Esophagus squamous epithelium (tissue), 5 donors: ENCODE data around the gene NFATC2. TPM values are rescaled to one million over a fixed set of nuclear protein-coding genes. Genes with fewer than 3 reads are reported as not detected.
A peak's percentile ranks its signal among the peaks of the same experiment; 100 is the strongest.

Experiments
- DNase-seq: peaks from one replicate; lab custom pipeline; 2025; lab: John Stamatoyannopoulos, UW
- H3K27ac ChIP-seq, 4 donors: fragments of 200-600 bp; sonication (generic); one replicate each; pipeline ENCODE4 v1.5.1; 2016 to 2019; ENCODE audit warnings: mild to moderate bottlenecking in 1 of 4
- H3K27me3 ChIP-seq, 4 donors: fragments of 200-600 bp; sonication (generic); 1 replicate in 3 of 4; 2 replicates in 1 of 4; pipeline versions ENCODE4 v1.5.1 to v1.6.0; 2017 to 2021; ENCODE audit warnings: antibody characterized with exemption in 1 of 4
- H3K36me3 ChIP-seq, 3 donors: fragments of 200-600 bp; sonication (generic); one replicate each; pipeline ENCODE4 v1.5.1; 2016 to 2019
- H3K4me1 ChIP-seq, 3 donors: fragments of 200-600 bp; sonication (generic); one replicate each; pipeline ENCODE4 v1.5.1; 2017 to 2019
- H3K4me3 ChIP-seq, 4 donors: fragments of 200-600 bp; sonication (generic); 1 replicate in 3 of 4; 2 replicates in 1 of 4; pipeline ENCODE4 v1.5.1; 2016 to 2019; ENCODE audit warnings: mild to moderate bottlenecking in 2 of 4, moderate library complexity in 1 of 4
- H3K9me3 ChIP-seq, 3 donors: fragments of 200-600 bp; sonication (generic); one replicate each; pipeline ENCODE4 v1.5.1; 2016 to 2019
- POLR2A ChIP-seq, 4 donors: fragments of 450-650 bp; IDR thresholded peaks; one replicate each; pipeline ENCODE4 v1.6.1; 2017; ENCODE audit warnings: antibody characterized with exemption in 4 of 4, mild to moderate bottlenecking in 4 of 4, moderate library complexity in 3 of 4
- WGBS, 2 donors: methylation state at CpG; one replicate each; pipeline ENCODE4 v1.1.5; 2018; 5-methylcytosine and 5-hydroxymethylcytosine counted together
- intact Hi-C: fragments of 100-400 bp; cut with DNase I; formaldehyde crosslinking; loops from one replicate; pipeline ENCODE4 v1.15.0; 2022
- total RNA-seq, 4 donors: library from RNA; depleted of rRNA; stranded (reverse); fragments of >200 nt; gene quantifications; one replicate each; pipeline ENCODE4 v1.1.0, GENCODE V29; 2016
- TF ChIP-seq, protein P1 (sequence below), 6 experiments: fragments of 450-650 bp in 4 of 6; fragments of 200-600 bp in 2 of 6; sonication (generic) in 2 of 6; IDR thresholded peaks; one replicate each; pipeline ENCODE4 v1.5.1; 2016 to 2019; ENCODE audit warnings: antibody characterized with exemption in 6 of 6, mild to moderate bottlenecking in 4 of 6, moderate library complexity in 4 of 6
- donor health status: DM: yes; HTN: yes; CAD: no.

NFATC2 gene
- total RNA-seq, 4 donors from 2014 or later = 0.83 to 6.7 (median 1.4) TPM

DNA sequence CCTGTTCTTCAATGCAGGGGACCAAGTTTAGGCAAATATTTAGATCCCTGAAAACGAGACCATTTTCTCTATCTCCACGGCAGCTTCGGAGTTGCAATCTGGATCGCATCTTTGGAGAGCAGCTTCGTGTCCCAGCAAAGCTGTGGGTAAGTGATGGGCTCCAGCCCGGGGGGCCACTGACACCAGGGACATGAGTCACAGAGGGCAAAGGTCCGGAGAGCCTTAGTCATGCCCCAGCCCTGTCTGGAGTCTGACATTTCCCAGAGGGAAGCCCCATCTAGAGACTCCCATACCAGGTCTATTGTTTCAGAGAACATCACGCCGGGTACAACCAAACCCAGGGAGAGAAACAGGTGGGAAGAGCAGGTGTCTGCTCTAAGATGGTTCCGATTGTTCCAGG is 95.9 kb downstream of the NFATC2 start:
- H3K27ac ChIP-seq = peak overlapping the region in 3 of 4 donors; percentile 16 to 67 (median 28)
- intact Hi-C loops = no loop called here
- no peak for DNase-seq
- WGBS, 2 donors = 35 to 43% methylated on average over 8 to 10 of the region's 10 CpGs
- peaks cover 7 to 48% (median 20%) of the 10 kb centered on the region in 3 donors for H3K4me1 ChIP-seq
- H3K36me3 ChIP-seq = no peaks in the 10 kb centered on the region
- no peak for TF ChIP-seq POLR2A (IDR thresholded peaks at IDR 0.05)
- TF ChIP-seq, protein P1, sequence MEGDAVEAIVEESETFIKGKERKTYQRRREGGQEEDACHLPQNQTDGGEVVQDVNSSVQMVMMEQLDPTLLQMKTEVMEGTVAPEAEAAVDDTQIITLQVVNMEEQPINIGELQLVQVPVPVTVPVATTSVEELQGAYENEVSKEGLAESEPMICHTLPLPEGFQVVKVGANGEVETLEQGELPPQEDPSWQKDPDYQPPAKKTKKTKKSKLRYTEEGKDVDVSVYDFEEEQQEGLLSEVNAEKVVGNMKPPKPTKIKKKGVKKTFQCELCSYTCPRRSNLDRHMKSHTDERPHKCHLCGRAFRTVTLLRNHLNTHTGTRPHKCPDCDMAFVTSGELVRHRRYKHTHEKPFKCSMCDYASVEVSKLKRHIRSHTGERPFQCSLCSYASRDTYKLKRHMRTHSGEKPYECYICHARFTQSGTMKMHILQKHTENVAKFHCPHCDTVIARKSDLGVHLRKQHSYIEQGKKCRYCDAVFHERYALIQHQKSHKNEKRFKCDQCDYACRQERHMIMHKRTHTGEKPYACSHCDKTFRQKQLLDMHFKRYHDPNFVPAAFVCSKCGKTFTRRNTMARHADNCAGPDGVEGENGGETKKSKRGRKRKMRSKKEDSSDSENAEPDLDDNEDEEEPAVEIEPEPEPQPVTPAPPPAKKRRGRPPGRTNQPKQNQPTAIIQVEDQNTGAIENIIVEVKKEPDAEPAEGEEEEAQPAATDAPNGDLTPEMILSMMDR (IDR thresholded peaks at IDR 0.05) = no peak
- H3K27me3 ChIP-seq = no peaks in the 10 kb centered on the region
- H3K4me3 ChIP-seq = no peak overlapping the region
- H3K9me3 ChIP-seq = no peaks in the 10 kb centered on the region

DNA sequence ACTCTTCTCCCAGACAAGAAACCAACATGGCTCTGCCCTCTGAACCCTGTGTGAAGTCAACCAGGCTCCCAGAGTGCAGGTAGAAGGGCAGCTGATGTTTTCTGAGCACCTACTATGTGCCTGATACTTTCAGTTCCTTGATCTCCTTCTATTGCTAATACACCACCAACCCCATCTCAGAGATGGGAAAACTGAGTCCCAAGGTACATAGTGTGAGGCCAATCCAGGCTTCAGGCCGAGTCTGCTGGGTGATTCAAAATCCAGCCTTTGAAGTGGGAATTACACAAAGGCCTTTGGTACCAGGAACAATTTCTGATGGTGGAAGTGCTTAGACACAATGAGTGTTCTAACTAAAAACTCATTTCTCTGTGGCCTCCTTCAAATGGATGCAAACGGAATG is 96.3 kb downstream of the NFATC2 start:
- 44 to 49% methylated on average over 2 of the region's 2 CpGs for WGBS, 2 donors
- DNase-seq = no peak
- Histone ChIP-seq H3K27me3 (no peaks in the 10 kb centered on the region), H3K36me3 (no peaks in the 10 kb centered on the region), H3K9me3 (no peaks in the 10 kb centered on the region), H3K4me1 (peaks cover 7 to 48% (median 20%) of the 10 kb centered on the region in 3 donors), H3K27ac (peak overlapping the region in 3 of 4 donors; percentile 16 to 67 (median 28)), H3K4me3 (no peak overlapping the region)
- intact Hi-C loops = no loop called here
- TF ChIP-seq POLR2A (IDR thresholded peaks at IDR 0.05) = no peak
- TF ChIP-seq, protein P1 (IDR thresholded peaks at IDR 0.05) = no peak

DNA sequence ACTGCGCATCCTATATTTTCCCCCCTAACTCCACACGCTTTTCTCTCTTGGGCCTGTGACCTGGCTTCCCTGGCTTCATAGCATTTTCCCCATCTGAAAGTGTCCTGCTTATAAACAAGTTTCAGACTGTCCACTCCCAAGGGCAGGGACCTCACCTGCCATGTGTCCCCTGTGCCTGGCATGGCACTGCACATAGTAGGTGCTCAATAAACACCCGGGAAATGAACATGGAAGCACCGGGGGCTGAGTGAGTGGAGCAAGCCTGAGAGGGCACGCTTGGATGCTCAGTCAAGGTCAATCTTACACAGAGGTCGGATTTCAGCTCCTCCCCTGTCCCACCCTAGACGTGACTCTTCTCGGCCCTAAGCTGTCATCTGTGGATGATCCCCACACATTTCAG is 96.9 kb downstream of the NFATC2 start:
- Histone ChIP-seq H3K4me1 (peaks cover 7 to 51% (median 20%) of the 10 kb centered on the region in 3 donors), H3K27ac (peak overlapping the region in 1 of 4 donors; percentile 67), H3K27me3 (no peaks in the 10 kb centered on the region), H3K9me3 (no peaks in the 10 kb centered on the region), H3K36me3 (no peaks in the 10 kb centered on the region), H3K4me3 (no peak overlapping the region)
- intact Hi-C loops = no loop called here
- WGBS, 2 donors = 83 to 86% methylated on average over 8 of the region's 8 CpGs
- DNase-seq = no peak
- TF ChIP-seq POLR2A (IDR thresholded peaks at IDR 0.05) = no peak
- TF ChIP-seq, protein P1 (IDR thresholded peaks at IDR 0.05) = no peak

DNA sequence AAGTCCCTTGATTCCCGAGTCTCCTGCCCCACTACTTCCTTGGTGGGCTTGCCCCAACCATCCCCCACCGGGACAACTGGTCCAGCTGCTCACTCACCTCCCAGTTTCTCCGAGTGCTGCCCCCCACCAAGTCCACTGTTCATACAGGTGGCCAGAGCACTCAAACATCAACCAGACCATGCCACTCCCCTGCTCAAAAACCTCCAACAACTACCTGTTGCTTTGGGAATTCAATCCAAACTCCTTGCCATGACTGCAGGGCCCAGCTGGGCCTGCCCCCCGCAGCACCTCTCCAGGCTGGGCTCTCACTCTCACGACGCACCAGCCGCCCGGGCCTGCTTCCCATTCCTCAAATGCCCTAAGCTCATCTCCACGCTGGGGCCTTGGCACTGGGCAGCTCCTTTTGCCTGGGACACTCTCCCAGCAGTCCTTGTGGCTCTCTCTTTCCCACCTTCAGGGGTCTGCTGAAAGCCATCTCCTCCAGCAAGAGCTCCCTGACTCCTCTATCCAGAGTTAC is 97.5 kb downstream of the NFATC2 start:
- Histone ChIP-seq H3K36me3 (no peaks in the 10 kb centered on the region), H3K27me3 (no peaks in the 10 kb centered on the region), H3K9me3 (no peaks in the 10 kb centered on the region), H3K4me1 (peaks cover 7 to 47% (median 20%) of the 10 kb centered on the region in 3 donors), H3K4me3 (no peak overlapping the region), H3K27ac (no peak overlapping the region)
- TF ChIP-seq, protein P1 (IDR thresholded peaks at IDR 0.05) = no peak
- no peak for TF ChIP-seq POLR2A (IDR thresholded peaks at IDR 0.05)
- DNase-seq = no peak
- 86 to 97% methylated on average over 8 to 9 of the region's 9 CpGs for WGBS, 2 donors
- intact Hi-C loops = no loop called here

DNA sequence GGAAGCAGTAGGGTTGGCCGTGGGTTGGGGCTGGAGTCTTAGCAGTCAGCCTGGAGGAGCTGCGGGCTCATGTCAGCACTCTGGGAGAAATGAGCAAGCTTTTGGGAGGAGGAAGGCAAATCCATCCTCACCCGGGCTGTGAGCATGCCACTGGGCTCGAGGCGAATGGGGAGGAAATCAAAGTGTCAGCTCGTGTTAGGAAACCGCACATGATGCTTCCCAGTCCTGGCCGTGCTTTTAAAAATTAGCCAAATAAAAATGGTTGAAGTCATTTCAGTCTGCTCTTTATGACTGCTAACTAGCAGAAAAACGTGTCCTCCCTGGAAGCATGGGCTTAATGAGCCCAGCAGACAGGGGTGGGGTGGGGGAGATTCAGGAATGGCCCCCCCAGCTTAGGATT is 98.1 kb downstream of the NFATC2 start:
- intact Hi-C loops = no loop called here
- TF ChIP-seq POLR2A (IDR thresholded peaks at IDR 0.05) = no peak
- TF ChIP-seq, protein P1 (IDR thresholded peaks at IDR 0.05) = no peak
- Histone ChIP-seq H3K9me3 (no peaks in the 10 kb centered on the region), H3K27me3 (no peaks in the 10 kb centered on the region), H3K36me3 (no peaks in the 10 kb centered on the region), H3K27ac (no peak overlapping the region), H3K4me3 (no peak overlapping the region), H3K4me1 (peaks cover 7 to 46% (median 20%) of the 10 kb centered on the region in 3 donors)
- DNase-seq = no peak
- 82 to 88% methylated on average over 8 to 9 of the region's 9 CpGs for WGBS, 2 donors
